ENCODE results near the gene TFEB.

The TFEB gene

GRCh38 chr6:41637194-41638001 is 98.0 kb downstream of the TFEB start:
- TF ChIP-seq MAX (IDR thresholded peaks at IDR 0.05) (no peak), CREB1 (IDR thresholded peaks at IDR 0.05; ENCODE audit: low read depth) (no peak), USF1 (IDR thresholded peaks at IDR 0.05) (no peak), ZBTB7A (IDR thresholded peaks at IDR 0.05; ENCODE audit: low read depth) (no peak), YY1 (IDR thresholded peaks at IDR 0.05; ENCODE audit: low read depth) (no peak), RAD21 (IDR thresholded peaks at IDR 0.05; ENCODE audit: low read depth) (no peak), EGR1 (IDR thresholded peaks at IDR 0.05) (no peak), NFIC (IDR thresholded peaks at IDR 0.05) (no peak), FOXM1 (IDR thresholded peaks at IDR 0.05; ENCODE audit: borderline replicate concordance, low read depth) (no peak), CEBPB (IDR thresholded peaks at IDR 0.05) (no peak), TAF1 (IDR thresholded peaks at IDR 0.05; ENCODE audit: low read depth) (no peak), TCF12 (IDR thresholded peaks at IDR 0.05; ENCODE audit: low read depth) (no peak), EP300 (IDR thresholded peaks at IDR 0.05; ENCODE audit: borderline replicate concordance) (no peak), TEAD4 (IDR thresholded peaks at IDR 0.05) (no peak)

GRCh38 chr6:41636833-41637193 is 98.6 kb downstream of the TFEB start:
- TF ChIP-seq MAX (IDR thresholded peaks at IDR 0.05), result peak; percentile 59
- TF ChIP-seq FOXM1 (IDR thresholded peaks at IDR 0.05; ENCODE audit: borderline replicate concordance, low read depth), result no peak
- peak; percentile 43; the same call in 1 of the 2 replicates for TF ChIP-seq NFIC (IDR thresholded peaks at IDR 0.05)
- TF ChIP-seq TEAD4 (IDR thresholded peaks at IDR 0.05), result peak; percentile 35; the same call in 1 of the 2 replicates

GRCh38 chr6:41635365-41635764 is 100.0 kb downstream of the TFEB start:
- TF ChIP-seq USF1 (IDR thresholded peaks at IDR 0.05) (no peak), NFIC (IDR thresholded peaks at IDR 0.05) (no peak), YY1 (IDR thresholded peaks at IDR 0.05; ENCODE audit: low read depth) (no peak), EP300 (IDR thresholded peaks at IDR 0.05; ENCODE audit: borderline replicate concordance) (no peak), TAF1 (IDR thresholded peaks at IDR 0.05; ENCODE audit: low read depth) (no peak), ZBTB7A (IDR thresholded peaks at IDR 0.05; ENCODE audit: low read depth) (no peak), FOXM1 (IDR thresholded peaks at IDR 0.05; ENCODE audit: borderline replicate concordance, low read depth) (no peak), TEAD4 (IDR thresholded peaks at IDR 0.05) (no peak), RAD21 (IDR thresholded peaks at IDR 0.05; ENCODE audit: low read depth) (no peak), TCF12 (IDR thresholded peaks at IDR 0.05; ENCODE audit: low read depth) (no peak), REST (IDR thresholded peaks at IDR 0.05; ENCODE audit: low read depth) (no peak), MAX (IDR thresholded peaks at IDR 0.05) (no peak), EGR1 (IDR thresholded peaks at IDR 0.05) (no peak), CEBPB (IDR thresholded peaks at IDR 0.05) (no peak), CREB1 (IDR thresholded peaks at IDR 0.05; ENCODE audit: low read depth) (no peak)

- TF ChIP-seq TCF12 (IDR thresholded peaks at IDR 0.05; ENCODE audit: low read depth) (no peak), NFIC (IDR thresholded peaks at IDR 0.05) (peak; percentile 22; the same call in 1 of the 2 replicates)
Measured at GRCh38 chr6:41634657-41635056, 100.8 kb downstream of the TFEB start.

All from Ishikawa (cell line).